Measurements from ENCODE around the gene NRXN3.

Gene NRXN3

DNA sequence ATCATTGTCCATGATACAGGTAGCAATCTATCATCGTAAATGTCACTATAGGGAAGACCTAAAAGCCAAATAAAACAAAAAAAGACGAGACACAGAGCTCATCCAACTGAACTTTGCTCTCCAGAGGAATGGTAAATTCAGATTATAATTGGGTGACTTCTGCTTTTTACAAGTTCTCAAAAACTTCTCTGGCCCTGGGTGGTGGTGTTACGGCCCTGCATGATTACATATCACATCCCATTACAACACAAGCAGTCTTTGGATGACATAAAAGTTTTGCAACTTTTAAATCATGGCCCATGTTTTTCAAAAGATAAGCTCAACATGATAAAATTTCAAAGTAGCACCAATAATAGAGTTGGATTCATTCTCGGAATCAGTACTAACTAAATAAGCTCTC lies 1741.6 kb downstream of the NRXN3 start:
- peaks cover 10% of the 10 kb centered on the region for H3K4me1 Mint-ChIP-seq
- H3K36me3 Mint-ChIP-seq (ENCODE audit: low read depth): peaks cover 6% of the 10 kb centered on the region
- H3K4me3 Mint-ChIP-seq: no peak overlapping the region
- DNase-seq: no peak
- no peak for TF ChIP-seq CTCF (IDR thresholded peaks at IDR 0.05)
- H3K9me3 Mint-ChIP-seq: peaks cover 7% of the 10 kb centered on the region
- H3K27ac Mint-ChIP-seq: no peak overlapping the region
- no peaks in the 10 kb centered on the region for H3K27me3 Mint-ChIP-seq (ENCODE audit: low read depth, poor library complexity)

DNA sequence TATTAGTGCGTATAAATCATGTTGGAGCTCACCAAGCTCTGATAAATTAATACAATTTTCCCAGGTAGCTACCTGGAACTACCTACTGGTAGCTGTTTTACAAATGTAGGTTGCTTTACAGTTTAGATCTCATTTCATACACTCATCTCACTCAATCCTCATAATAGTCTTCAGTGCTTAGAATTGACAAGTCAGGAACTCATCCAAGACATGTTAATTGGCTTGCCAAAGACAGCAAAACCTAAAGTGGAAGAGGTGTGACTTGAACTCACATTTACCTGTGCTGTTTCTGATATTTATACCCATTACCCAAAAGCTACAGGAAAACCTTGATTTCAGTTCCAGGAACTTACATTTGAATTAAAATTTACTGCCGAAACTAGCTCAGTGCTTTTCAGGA lies 1744.4 kb downstream of the NRXN3 start:
- no peak for DNase-seq
- H3K27ac Mint-ChIP-seq: no peak overlapping the region
- no peaks in the 10 kb centered on the region for H3K27me3 Mint-ChIP-seq (ENCODE audit: low read depth, poor library complexity)
- no peak overlapping the region for H3K4me3 Mint-ChIP-seq
- peaks cover 19% of the 10 kb centered on the region for H3K9me3 Mint-ChIP-seq
- H3K4me1 Mint-ChIP-seq: peaks cover 11% of the 10 kb centered on the region
- TF ChIP-seq CTCF (IDR thresholded peaks at IDR 0.05): no peak
- H3K36me3 Mint-ChIP-seq (ENCODE audit: low read depth): peaks cover 12% of the 10 kb centered on the region

- no peaks in the 10 kb centered on the region for H3K27me3 Mint-ChIP-seq (ENCODE audit: low read depth, poor library complexity)
- H3K4me1 Mint-ChIP-seq: peaks cover 13% of the 10 kb centered on the region
- no peak for TF ChIP-seq CTCF (IDR thresholded peaks at IDR 0.05)
- H3K9me3 Mint-ChIP-seq: peaks cover 19% of the 10 kb centered on the region
- no peak overlapping the region for H3K27ac Mint-ChIP-seq
- H3K4me3 Mint-ChIP-seq: no peak overlapping the region
- DNase-seq: no peak
- peaks cover 12% of the 10 kb centered on the region for H3K36me3 Mint-ChIP-seq (ENCODE audit: low read depth)
These were observed 1745.2 kb downstream of the NRXN3 start for GRCh38 chr14:79915406-79915805.

DNA sequence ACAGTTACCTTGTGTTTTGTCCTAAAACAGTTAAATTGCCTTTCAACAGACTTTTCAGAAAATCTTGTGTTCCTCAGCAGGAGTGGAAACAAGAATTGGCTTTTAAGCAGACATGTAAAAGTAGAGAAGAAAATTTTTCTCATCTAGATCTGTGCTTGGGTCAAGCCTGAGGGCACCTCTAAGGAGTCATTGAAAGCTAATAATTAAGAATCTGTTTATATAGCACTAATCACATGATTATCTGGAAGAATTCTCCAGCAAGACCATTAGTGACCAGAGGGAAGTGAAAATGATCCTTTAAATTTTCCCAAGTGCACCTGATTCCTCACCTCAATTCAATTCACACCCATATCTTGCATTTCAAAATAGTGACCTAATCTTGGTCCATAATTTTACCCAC lies 1746.1 kb downstream of the NRXN3 start:
- Mint-ChIP-seq H3K36me3 (ENCODE audit: low read depth) (peaks cover 12% of the 10 kb centered on the region), H3K27me3 (ENCODE audit: low read depth, poor library complexity) (no peaks in the 10 kb centered on the region), H3K4me3 (no peak overlapping the region), H3K27ac (no peak overlapping the region), H3K4me1 (peaks cover 12% of the 10 kb centered on the region), H3K9me3 (peaks cover 19% of the 10 kb centered on the region)
- no peak for TF ChIP-seq CTCF (IDR thresholded peaks at IDR 0.05)
- DNase-seq: no peak

DNA sequence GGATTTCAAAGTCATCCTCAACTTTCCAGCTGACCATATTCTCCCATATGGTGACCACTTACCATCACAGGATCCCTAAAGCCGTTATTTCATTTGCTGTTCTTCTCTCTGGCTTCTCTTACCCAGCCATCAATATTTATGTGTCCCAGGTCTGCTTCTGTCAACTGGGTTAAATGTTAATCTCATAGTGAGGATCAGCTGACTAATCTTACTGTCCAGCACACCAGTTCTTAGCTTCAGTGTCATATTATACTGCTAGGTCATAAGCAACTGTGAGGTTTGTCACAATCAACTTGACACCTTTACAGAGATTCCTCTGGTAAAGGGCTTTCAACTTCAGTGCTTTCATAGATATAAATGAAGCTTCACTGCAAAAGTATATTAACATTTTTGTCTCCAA lies 1746.7 kb downstream of the NRXN3 start:
- Mint-ChIP-seq H3K4me1 (peaks cover 12% of the 10 kb centered on the region), H3K27ac (no peak overlapping the region), H3K36me3 (ENCODE audit: low read depth) (peaks cover 12% of the 10 kb centered on the region)

More for the DNA sequence above, 1746.7 kb downstream of the NRXN3 start:
- Mint-ChIP-seq H3K27me3 (ENCODE audit: low read depth, poor library complexity) (no peaks in the 10 kb centered on the region), H3K4me3 (no peak overlapping the region), H3K9me3 (peaks cover 19% of the 10 kb centered on the region)
- no peak for TF ChIP-seq CTCF (IDR thresholded peaks at IDR 0.05)
- DNase-seq: no peak

Data from nephron progenitor cell (in vitro differentiated cells).